Large intestine (tissue), 3 donors: ENCODE data around the gene SNAP91. TPM values are rescaled to one million over a fixed set of nuclear protein-coding genes. Genes with fewer than 3 reads are reported as not detected.

Experiments used
- DNase-seq, 2 donors: peaks; one replicate each; pipeline versions ENCODE4 v3.0.0 to v3.0.0-alpha.2; 2013
- H3K27ac ChIP-seq: one replicate; pipeline ENCODE4 v1.5.1; 2013; ENCODE audit warnings: low read length
- H3K27me3 ChIP-seq: 2 replicates; pipeline ENCODE4 v1.6.1; 2013; ENCODE audit warnings: low read length; ENCODE audit not compliant: control insufficient read depth, insufficient read depth
- H3K36me3 ChIP-seq: 2 replicates; pipeline ENCODE4 v1.6.1; 2013; ENCODE audit warnings: low read length; ENCODE audit not compliant: control insufficient read depth, insufficient read depth
- H3K4me1 ChIP-seq: one replicate; pipeline ENCODE4 v1.6.1; 2013; ENCODE audit warnings: low read length; ENCODE audit not compliant: control insufficient read depth, insufficient read depth
- H3K4me3 ChIP-seq: one replicate; pipeline ENCODE4 v1.5.1; 2013; ENCODE audit warnings: low read length
- H3K9me3 ChIP-seq: one replicate; pipeline ENCODE4 v1.6.1; 2013; ENCODE audit warnings: mild to moderate bottlenecking, low read depth, low read length, moderate library complexity; ENCODE audit not compliant: control insufficient read depth
- WGBS: methylation state at CpG from one replicate; pipeline ENCODE4 v1.1.5; 2013; ENCODE audit warnings: low lambda C conversion rate; ENCODE audit not compliant: insufficient coverage; 5-methylcytosine and 5-hydroxymethylcytosine counted together
- polyA plus RNA-seq: library from polyadenylated mRNA; unstranded; fragments of 120-200 nt; gene quantifications from one replicate; pipeline ENCODE4 v1.2.1, GENCODE V29; 2013

SNAP91 gene
- polyA plus RNA-seq, 1 donor: 4.9 TPM

DNA sequence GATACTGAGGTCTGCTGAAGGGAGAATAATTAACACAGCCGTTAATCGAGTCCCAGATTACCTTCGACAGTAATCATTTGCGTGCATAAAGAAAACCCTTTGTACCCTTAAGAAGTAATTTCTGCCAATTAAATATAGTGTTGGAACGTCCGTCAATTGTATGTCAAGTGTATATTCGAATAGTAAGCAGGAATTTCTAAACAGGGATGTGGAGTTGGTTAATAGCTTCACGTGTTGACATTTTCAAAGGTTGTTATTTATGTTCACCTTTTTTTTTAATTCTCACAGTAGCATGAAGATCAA lies 798 bp upstream of the SNAP91 start:
- no peaks in the 10 kb centered on the region for H3K4me1 ChIP-seq
- peaks cover 3% of the 10 kb centered on the region for H3K9me3 ChIP-seq
- H3K36me3 ChIP-seq: no peaks in the 10 kb centered on the region
- peaks cover 40% of the 10 kb centered on the region for H3K27me3 ChIP-seq
- WGBS: 45% methylated on average over 5 of the region's 8 CpGs
- H3K27ac ChIP-seq: no peak overlapping the region
- no peak overlapping the region for H3K4me3 ChIP-seq
- DNase-seq: peak in 1 of 2 donors; percentile 1

DNA sequence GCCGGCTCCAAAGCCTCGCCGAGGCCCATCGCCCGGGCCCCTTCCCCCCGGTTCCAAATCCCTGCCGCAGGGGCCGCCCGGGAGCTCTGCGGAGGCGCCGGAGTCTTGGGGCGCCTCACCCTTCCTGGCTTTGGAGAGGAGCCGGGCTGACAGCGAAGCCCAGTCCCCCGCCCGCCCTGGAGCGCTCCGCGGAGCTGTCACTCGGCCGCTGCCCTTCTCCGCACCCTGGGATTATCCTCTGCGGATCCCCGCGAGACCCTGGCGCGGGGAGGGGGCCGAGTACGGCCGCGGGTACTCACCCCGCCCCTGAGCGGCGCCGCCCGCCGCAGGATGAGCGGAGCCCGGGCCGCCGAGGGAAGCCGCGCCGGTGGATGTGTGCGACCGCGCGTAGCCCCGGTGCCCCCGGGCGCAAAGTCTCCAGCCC lies 343 bp downstream of the SNAP91 start:
- peak; percentile 19 to 27 for DNase-seq
- H3K36me3 ChIP-seq: no peaks in the 10 kb centered on the region
- WGBS: no CpG with 5 or more reads among the region's 52 CpGs
- H3K4me1 ChIP-seq: no peaks in the 10 kb centered on the region
- H3K27ac ChIP-seq: no peak overlapping the region
- peaks cover 3% of the 10 kb centered on the region for H3K9me3 ChIP-seq
- peak overlapping the region; percentile 38 for H3K4me3 ChIP-seq
- peaks cover 40% of the 10 kb centered on the region for H3K27me3 ChIP-seq

DNA sequence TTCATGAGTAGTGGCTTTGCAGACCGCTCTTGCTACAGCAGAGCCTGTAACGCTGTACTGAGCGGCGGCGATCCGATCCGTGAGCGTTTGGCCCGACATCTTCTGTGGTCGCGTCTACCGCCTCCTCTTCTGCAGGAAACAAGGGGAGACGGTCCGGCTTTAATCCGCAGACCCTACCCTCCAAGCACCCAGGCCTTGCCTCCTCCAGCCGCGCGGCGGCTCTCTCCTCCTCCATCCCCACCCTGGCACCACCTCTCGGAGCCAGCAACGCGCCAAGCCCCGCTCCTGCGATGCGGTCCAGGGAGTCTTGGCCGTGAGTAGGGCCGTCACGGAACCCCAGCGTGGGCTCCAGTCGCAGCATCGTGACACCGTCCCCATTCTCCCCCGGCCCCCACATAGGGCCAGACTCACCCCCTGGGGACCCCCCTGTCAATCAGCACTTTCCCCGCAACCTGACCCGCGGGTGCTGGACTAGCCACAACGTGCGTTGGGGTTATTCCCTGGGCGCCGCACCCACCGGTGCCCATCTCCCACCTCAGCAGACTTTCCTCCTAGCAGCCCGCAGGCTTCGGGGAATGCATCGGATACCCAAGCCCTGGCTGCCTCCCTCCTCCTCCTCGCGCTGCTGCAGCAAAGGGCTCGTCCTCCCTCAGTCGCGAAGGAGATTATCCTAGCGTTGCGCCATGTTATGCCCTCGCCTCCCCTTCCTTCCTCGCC lies 914 bp downstream of the SNAP91 start:
- DNase-seq: peak in 1 of 2 donors; percentile 3
- H3K9me3 ChIP-seq: peaks cover 3% of the 10 kb centered on the region
- no CpG with 5 or more reads among the region's 53 CpGs for WGBS
- H3K4me3 ChIP-seq: peak overlapping the region; percentile 38
- peaks cover 40% of the 10 kb centered on the region for H3K27me3 ChIP-seq
- no peaks in the 10 kb centered on the region for H3K4me1 ChIP-seq
- H3K27ac ChIP-seq: no peak overlapping the region
- H3K36me3 ChIP-seq: no peaks in the 10 kb centered on the region

GRCh38 chr6:83702749-83703148 lies 6.2 kb downstream of the SNAP91 start:
- H3K4me3 ChIP-seq: no peak overlapping the region
- no CpG with 5 or more reads among the region's 2 CpGs for WGBS
- H3K4me1 ChIP-seq: no peaks in the 10 kb centered on the region
- H3K27ac ChIP-seq: no peak overlapping the region
- H3K36me3 ChIP-seq: no peaks in the 10 kb centered on the region
- H3K27me3 ChIP-seq: peaks cover 19% of the 10 kb centered on the region
- DNase-seq: no peak
- H3K9me3 ChIP-seq: no peaks in the 10 kb centered on the region

- DNase-seq: no peak
- H3K36me3 ChIP-seq: no peaks in the 10 kb centered on the region
- no CpG with 5 or more reads among the region's 1 CpG for WGBS
- H3K27me3 ChIP-seq: peaks cover 12% of the 10 kb centered on the region
- no peaks in the 10 kb centered on the region for H3K9me3 ChIP-seq
- H3K4me1 ChIP-seq: no peaks in the 10 kb centered on the region
- no peak overlapping the region for H3K27ac ChIP-seq
- no peak overlapping the region for H3K4me3 ChIP-seq
Observed at GRCh38 chr6:83702077-83702476, 6.8 kb downstream of the SNAP91 start.

GRCh38 chr6:83696674-83697073 lies 12.2 kb downstream of the SNAP91 start:
- H3K4me3 ChIP-seq: no peak overlapping the region
- no peaks in the 10 kb centered on the region for H3K36me3 ChIP-seq
- no peaks in the 10 kb centered on the region for H3K9me3 ChIP-seq
- no peaks in the 10 kb centered on the region for H3K27me3 ChIP-seq
- no peak for DNase-seq
- no peak overlapping the region for H3K27ac ChIP-seq
- 91% methylated on average over 1 of the region's 1 CpG for WGBS
- H3K4me1 ChIP-seq: no peaks in the 10 kb centered on the region

DNA sequence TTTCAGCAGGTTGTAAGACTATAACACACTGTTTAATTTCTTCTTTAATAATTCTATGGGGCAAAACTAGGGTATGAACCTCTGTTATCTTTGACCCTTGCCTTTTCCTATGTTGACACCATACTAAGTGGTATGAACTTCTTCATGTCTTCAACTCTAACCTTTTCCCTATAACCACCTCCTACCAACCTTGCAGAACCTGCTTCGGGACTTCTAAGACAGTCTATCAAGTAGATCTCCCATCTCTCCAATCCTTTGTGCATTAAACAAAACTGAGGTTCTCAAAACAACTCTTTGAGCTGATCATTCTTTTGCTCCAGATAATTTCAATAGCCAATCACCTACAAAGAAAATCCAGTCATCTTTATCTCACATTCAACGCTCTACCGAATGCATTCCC lies 23.4 kb downstream of the SNAP91 start:
- Histone ChIP-seq H3K4me1 (no peaks in the 10 kb centered on the region), H3K4me3 (no peak overlapping the region), H3K9me3 (no peaks in the 10 kb centered on the region), H3K36me3 (no peaks in the 10 kb centered on the region), H3K27ac (no peak overlapping the region), H3K27me3 (no peaks in the 10 kb centered on the region)
- 93% methylated on average over 3 of the region's 3 CpGs for WGBS
- DNase-seq: no peak

DNA sequence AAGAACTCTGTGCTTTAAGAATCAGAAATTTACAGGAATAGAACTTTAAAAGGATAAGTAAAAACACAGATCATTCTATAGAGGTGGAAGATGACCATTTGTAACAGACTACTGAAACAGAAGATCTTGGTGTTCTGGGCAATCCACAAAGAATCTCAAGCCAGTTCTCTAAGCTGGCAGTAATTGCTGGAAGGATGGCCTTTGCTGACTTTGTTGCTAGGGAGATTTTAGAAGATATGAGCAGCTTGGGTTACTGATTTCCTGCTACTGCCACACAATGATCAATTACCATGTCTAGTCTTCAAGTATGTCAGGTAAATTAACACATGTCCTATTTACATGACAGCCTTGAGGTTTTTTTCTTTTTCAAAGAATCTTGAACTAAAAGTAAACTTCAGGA lies 31.1 kb downstream of the SNAP91 start:
- no peaks in the 10 kb centered on the region for H3K9me3 ChIP-seq
- H3K4me3 ChIP-seq: no peak overlapping the region
- H3K36me3 ChIP-seq: no peaks in the 10 kb centered on the region
- H3K27me3 ChIP-seq: no peaks in the 10 kb centered on the region
- DNase-seq: no peak
- H3K4me1 ChIP-seq: no peaks in the 10 kb centered on the region
- no peak overlapping the region for H3K27ac ChIP-seq

DNA sequence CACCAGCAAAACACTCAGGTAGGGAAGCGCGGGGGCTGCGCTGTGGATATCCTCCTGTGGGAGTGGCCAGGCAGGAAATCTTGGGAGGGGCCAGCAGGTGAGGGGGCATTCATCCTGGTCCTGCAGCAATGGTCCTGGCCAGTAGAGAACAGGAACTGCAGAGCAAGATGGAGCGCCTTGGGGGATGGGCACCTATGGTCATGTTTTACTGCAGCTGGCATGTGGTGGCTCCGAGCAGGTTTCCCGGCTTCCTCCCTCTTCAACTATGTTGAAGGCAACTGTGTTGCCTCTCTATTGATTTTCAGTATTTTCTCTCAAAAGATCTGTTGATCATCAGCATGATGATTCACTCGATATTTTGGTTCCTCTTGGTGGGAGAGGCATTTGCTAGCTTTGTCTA lies 70.9 kb downstream of the SNAP91 start:
- H3K4me1 ChIP-seq: no peaks in the 10 kb centered on the region
- no peaks in the 10 kb centered on the region for H3K27me3 ChIP-seq
- H3K4me3 ChIP-seq: no peak overlapping the region
- no peaks in the 10 kb centered on the region for H3K9me3 ChIP-seq
- no peak for DNase-seq
- no peaks in the 10 kb centered on the region for H3K36me3 ChIP-seq
- no peak overlapping the region for H3K27ac ChIP-seq
- WGBS: 100% methylated on average over 1 of the region's 7 CpGs

DNA sequence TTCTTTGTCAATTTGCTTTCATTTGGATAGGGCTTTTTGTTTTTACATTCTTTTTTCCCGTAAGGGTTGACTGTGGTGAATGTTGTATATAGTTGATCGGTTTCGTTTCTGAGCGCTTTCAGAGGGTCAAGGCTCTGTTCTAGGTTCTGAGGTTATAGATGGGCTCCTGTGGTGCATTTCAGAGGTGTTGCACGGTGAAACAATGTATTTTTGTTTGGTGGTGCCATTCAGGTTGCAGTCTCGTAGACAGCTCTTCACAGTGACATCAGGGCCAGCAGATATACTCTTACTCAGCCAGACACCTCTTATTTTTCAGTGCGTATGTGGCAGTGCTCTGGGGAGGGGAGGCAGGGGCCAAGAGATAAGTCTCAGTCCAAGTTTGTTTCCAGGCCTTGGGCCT lies 72.1 kb downstream of the SNAP91 start:
- no CpG with 5 or more reads among the region's 7 CpGs for WGBS

DNA sequence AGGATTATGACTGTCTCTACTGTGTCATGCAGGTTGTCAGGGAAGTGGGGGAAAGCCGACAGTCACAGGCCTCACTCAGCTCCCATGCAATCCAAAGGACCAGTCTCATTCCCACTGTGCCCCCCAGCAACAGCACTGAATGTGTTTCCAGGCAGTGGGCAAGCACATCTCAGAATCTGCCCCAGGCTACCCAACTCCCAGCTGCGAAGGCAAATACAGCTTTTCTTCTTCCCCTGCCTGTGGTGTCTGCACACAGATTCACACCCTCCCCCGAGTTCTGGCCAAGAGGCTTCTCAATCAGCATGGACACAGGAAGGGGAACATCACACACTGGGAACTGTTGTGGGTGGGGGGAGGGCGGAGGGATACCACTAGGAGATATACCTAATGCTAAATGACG lies 75.3 kb downstream of the SNAP91 start:
- no peak overlapping the region for H3K27ac ChIP-seq
- no peak for DNase-seq
- H3K36me3 ChIP-seq: no peaks in the 10 kb centered on the region
- H3K27me3 ChIP-seq: no peaks in the 10 kb centered on the region
- no peak overlapping the region for H3K4me3 ChIP-seq
- no peaks in the 10 kb centered on the region for H3K9me3 ChIP-seq
- no peaks in the 10 kb centered on the region for H3K4me1 ChIP-seq
- no CpG with 5 or more reads among the region's 5 CpGs for WGBS

More for the DNA sequence above, 72.1 kb downstream of the SNAP91 start:
- Histone ChIP-seq H3K4me3 (no peak overlapping the region), H3K9me3 (no peaks in the 10 kb centered on the region), H3K27ac (no peak overlapping the region), H3K27me3 (no peaks in the 10 kb centered on the region), H3K36me3 (no peaks in the 10 kb centered on the region), H3K4me1 (no peaks in the 10 kb centered on the region)
- DNase-seq: no peak
